Measurements from ENCODE around the gene APLF. TPM values are rescaled to one million over a fixed set of nuclear protein-coding genes. Genes with fewer than 3 reads are reported as not detected.
"Not testable (repeated sequence)": the region's sequence is repeated elsewhere in the genome, so short reads cannot be mapped to it uniquely, and the experiment has no call there.

APLF gene
- total and polyA plus RNA-seq, 8 donors = 3.3 to 4.4 (median 3.9) TPM

DNA sequence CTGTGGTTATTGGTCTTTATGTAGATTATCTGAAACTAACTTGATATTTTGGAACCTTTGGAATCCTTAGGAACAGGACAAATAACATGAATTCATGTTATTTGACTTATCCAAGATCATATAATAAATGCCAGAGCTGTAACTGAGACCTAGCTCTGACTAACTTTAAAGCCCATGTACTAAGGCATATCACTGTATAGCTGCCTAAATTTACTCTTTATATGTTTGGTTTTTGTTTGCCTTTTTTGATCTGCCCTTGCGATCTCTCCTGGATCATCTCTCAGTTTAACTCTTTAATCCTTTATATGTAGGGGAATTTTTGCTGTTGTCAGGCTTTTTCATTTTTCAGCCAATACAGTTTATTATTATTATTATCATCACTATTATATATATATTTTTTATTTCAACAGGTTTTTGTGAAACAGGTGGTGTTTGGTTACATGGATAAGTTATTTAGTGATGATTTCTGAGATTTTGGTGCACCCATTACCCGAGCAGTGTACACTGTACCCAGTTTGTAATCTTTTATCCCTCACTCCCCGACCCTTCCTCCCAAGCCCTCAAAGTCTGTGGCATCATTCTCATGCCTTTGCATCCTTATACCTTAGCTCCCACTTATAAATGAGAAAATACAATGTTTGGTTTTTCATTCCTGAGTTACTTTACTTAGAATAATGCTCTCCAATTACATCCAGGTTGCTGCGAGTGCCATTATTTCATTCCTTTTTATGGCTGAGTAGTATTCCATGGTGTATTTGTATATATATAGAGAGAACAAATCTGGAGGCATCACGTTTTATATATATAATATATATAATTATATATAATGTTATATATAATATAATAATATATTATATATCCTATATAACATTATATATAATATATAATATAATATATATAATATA lies 48.9 kb downstream of the APLF start:
- Histone ChIP-seq H3K27me3 (no peaks in the 10 kb centered on the region), H3K9me3 (no peaks in the 10 kb centered on the region), H3K27ac (no peak overlapping the region), H3K4me3 (no peak overlapping the region), H3K36me3 (no peaks in the 10 kb centered on the region), H3K4me1 (no peaks in the 10 kb centered on the region)
- intact Hi-C loops (cut with DNase I) = no loop called here
- TF ChIP-seq, protein P1, sequence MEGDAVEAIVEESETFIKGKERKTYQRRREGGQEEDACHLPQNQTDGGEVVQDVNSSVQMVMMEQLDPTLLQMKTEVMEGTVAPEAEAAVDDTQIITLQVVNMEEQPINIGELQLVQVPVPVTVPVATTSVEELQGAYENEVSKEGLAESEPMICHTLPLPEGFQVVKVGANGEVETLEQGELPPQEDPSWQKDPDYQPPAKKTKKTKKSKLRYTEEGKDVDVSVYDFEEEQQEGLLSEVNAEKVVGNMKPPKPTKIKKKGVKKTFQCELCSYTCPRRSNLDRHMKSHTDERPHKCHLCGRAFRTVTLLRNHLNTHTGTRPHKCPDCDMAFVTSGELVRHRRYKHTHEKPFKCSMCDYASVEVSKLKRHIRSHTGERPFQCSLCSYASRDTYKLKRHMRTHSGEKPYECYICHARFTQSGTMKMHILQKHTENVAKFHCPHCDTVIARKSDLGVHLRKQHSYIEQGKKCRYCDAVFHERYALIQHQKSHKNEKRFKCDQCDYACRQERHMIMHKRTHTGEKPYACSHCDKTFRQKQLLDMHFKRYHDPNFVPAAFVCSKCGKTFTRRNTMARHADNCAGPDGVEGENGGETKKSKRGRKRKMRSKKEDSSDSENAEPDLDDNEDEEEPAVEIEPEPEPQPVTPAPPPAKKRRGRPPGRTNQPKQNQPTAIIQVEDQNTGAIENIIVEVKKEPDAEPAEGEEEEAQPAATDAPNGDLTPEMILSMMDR (IDR thresholded peaks at IDR 0.05) = no peak
- no peak for DNase-seq
- ATAC-seq = no peak

DNA sequence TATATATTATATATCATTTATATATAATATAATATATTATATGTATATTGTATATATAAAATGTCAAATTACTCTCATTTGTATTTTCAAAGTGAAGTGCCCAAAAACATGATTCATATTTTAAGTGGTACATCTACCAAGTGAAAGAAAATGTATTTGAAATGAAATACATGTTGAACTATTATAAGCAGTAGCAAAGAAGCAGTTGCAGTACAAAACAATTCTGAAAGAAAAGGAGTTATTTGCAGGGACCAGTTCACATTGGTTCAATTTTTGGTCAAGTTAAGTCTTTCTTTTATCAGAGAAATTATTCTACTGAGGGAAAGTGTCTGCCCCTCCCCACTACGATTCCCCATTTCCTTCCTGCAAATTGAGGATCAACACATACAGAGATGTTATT lies 51.9 kb downstream of the APLF start:
- TF ChIP-seq, protein P1 (IDR thresholded peaks at IDR 0.05) = no peak
- ATAC-seq (no peak), DNase-seq (no peak)
- no peaks in the 10 kb centered on the region for H3K27me3 ChIP-seq
- H3K4me3 ChIP-seq = no peak overlapping the region
- H3K9me3 ChIP-seq = no peaks in the 10 kb centered on the region
- intact Hi-C loops (cut with DNase I) = no loop called here
- H3K27ac ChIP-seq = no peak overlapping the region
- no peaks in the 10 kb centered on the region for H3K4me1 ChIP-seq
- no peaks in the 10 kb centered on the region for H3K36me3 ChIP-seq

DNA sequence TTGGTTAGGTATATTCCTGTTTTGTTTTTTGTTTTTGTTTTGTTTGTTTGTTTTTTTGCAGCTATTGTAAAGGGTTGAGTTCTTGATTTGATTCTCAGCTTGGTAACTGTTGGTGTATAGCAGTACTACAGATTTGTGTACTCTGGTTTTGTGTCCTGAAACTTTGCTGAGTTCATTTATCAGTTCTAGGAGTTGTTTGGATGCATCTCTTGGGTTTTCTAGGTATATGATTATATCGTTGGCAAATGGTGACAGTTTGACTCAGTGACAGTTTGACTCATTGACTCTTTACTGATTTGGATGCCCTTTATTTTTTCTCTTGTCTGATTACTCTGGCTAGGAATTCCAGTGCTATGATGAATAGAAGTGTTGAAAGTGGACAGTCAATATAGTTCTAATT lies 53.7 kb downstream of the APLF start:
- DNase-seq (no peak), ATAC-seq (no peak)
- TF ChIP-seq, protein P1 (IDR thresholded peaks at IDR 0.05) = no peak
- Histone ChIP-seq H3K27me3 (no peaks in the 10 kb centered on the region), H3K4me3 (no peak overlapping the region), H3K27ac (no peak overlapping the region), H3K36me3 (no peaks in the 10 kb centered on the region), H3K9me3 (no peaks in the 10 kb centered on the region), H3K4me1 (no peaks in the 10 kb centered on the region)
- intact Hi-C loops (cut with DNase I) = no loop called here

DNA sequence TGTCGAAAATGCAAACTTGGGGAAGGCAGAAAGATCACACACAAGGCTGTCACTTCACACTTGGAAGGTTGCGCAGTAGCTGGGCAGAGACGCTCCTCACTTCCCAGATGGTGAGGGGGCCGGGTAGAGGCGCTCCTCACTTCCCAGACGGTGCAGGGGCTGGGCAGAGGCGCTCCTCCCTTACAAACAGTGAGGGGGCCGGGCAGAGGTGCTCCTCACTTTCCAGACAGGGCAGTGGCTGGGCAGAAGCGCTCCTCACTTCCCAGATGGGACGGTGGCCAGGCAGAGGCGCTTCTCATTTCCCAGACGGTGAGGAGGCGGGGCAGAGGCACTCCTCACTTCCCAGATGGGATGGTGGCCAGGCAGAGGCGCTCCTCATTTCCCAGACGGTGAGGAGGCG lies 59.6 kb downstream of the APLF start:
- H3K4me3 ChIP-seq; H3K27ac ChIP-seq; H3K4me1 ChIP-seq; intact Hi-C loops (cut with DNase I); ATAC-seq; H3K27me3 ChIP-seq; H3K9me3 ChIP-seq: not testable (repeated sequence)
- H3K36me3 ChIP-seq = peaks cover 0 to 16% of the 10 kb centered on the region in 2 donors
- peak in 1 of 4 donors; percentile 26 for DNase-seq

DNA sequence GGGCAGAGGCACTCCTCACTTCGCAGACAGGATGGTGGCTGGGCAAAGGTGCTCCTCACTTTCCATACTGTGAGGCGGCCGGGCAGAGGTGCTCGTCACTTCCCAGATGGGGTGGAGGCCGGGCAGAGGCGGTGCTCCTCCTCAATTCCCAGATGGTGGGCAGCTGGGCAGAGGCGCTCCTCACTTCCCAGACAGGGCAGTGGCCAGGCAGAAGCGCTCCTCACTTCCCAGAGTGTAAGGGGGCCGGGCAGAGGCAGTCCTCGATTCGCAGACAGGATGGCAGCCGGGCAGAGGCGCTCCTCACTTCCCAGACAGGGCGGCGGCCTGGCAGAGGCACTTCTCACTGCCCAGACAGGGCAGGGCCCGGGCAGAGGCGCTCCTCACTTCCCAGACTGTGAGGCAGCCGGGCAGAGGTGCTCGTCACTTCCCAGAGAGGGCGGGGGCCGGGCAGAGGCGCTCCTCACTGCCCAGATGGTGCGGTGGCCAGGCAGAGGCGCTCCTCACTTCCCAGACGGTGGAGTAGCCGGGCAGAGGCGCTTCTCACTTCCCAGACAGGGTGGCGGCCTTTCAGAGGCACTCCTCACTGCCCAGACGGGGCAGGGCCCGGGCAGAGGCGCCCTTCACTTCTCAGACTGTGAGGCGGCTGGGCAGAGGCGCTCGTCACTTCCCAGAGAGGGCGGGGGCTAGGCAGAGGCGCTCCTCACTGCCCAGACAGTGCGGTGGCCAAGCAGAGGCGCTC lies 60.1 kb downstream of the APLF start:
- H3K36me3 ChIP-seq = peaks cover 0 to 16% of the 10 kb centered on the region in 2 donors
- H3K27me3 ChIP-seq; H3K4me1 ChIP-seq; H3K27ac ChIP-seq; H3K4me3 ChIP-seq; H3K9me3 ChIP-seq; intact Hi-C loops (cut with DNase I); ATAC-seq: not testable (repeated sequence)
- peak in 1 of 4 donors; percentile 55 for DNase-seq

DNA sequence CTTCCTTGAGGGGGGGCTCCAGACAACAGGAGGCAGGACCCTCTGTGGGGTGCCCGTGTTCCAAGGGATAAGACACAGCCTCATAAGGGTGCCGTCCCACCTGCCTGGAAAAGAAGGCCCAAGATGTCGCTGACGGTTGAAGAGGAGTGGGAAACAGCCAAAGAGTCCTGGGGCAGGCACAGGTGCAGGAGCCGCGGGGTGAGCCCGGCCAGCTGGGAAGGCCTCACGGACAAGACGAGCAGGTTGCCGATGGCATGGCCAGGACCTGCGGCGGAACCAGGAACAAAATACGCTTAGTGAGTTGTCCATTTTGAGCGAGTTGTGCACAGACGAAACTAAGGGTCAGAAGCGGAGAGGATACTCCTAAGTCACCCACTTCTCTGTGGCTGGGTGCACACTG lies 61.8 kb downstream of the APLF start:
- H3K4me1 ChIP-seq; H3K27ac ChIP-seq; ATAC-seq; intact Hi-C loops (cut with DNase I); H3K4me3 ChIP-seq; H3K9me3 ChIP-seq; H3K27me3 ChIP-seq: not testable (repeated sequence)
- DNase-seq = peak in 1 of 4 donors; percentile 26
- peaks cover 0 to 16% of the 10 kb centered on the region in 2 donors for H3K36me3 ChIP-seq

DNA sequence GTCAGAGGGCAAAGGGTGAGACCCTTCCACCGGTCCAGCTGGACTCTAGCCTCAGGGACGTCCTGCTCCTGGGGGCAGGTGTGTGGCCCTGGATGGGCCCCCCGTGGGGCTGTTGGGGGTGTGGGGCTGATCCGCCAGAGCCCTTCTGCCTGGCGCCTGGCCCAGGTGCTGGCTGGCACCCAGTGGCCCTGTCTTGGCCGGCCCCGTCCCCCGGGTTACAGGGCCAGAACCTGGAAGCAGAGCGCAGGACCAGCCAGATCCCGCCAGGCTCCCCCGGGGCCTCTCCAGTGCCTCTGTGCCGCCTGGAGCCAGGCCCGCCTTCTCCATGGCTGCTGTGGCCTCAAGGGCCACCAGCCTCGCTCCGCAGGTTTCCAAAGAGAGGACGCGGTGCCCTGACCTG lies 62.3 kb downstream of the APLF start:
- H3K36me3 ChIP-seq = peaks cover 0 to 16% of the 10 kb centered on the region in 2 donors
- H3K9me3 ChIP-seq; intact Hi-C loops (cut with DNase I); H3K4me3 ChIP-seq; H3K27me3 ChIP-seq; ATAC-seq; H3K4me1 ChIP-seq; H3K27ac ChIP-seq: not testable (repeated sequence)
- peak in 1 of 4 donors; percentile 58 for DNase-seq

Measured in left lung (tissue), 10 donors.